COLO668 (cell line): Measurements from ENCODE around the gene ABCC1.

Experiments
- DNase-seq: peaks from one replicate; lab custom pipeline; 2025; ENCODE audit not compliant: unreplicated experiment; lab: John Stamatoyannopoulos, UW

ABCC1 gene

GRCh38 chr16:16016388-16016964 lies 67.1 kb downstream of the ABCC1 start:
- no peak for DNase-seq

GRCh38 chr16:16017812-16018211 lies 68.4 kb downstream of the ABCC1 start:
- DNase-seq, result no peak

GRCh38 chr16:16018705-16019104 lies 69.3 kb downstream of the ABCC1 start:
- DNase-seq, result no peak

GRCh38 chr16:16019488-16019887 lies 70.1 kb downstream of the ABCC1 start:
- DNase-seq, result no peak

- DNase-seq, result no peak
Measured at GRCh38 chr16:16020291-16020690, 70.9 kb downstream of the ABCC1 start.

DNA sequence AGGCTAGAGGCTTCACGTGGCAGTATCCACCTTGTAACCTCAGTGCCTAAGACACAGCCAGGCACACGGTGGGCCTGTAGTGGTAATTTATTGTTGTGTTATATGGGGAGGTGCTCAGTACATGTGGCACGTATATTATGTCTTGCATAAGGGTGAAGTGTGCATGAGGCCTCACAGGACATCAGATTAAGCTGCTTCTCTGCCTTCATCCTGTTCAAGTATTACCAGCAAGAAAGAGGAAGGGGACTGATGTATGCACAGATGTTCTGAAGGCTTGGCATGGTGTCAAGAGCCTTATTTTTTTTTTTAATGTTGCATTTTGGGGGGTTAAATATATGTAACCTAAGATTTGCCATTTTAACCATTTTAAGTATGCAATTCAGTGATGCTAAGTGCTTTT lies 71.6 kb downstream of the ABCC1 start:
- DNase-seq, result no peak

DNA sequence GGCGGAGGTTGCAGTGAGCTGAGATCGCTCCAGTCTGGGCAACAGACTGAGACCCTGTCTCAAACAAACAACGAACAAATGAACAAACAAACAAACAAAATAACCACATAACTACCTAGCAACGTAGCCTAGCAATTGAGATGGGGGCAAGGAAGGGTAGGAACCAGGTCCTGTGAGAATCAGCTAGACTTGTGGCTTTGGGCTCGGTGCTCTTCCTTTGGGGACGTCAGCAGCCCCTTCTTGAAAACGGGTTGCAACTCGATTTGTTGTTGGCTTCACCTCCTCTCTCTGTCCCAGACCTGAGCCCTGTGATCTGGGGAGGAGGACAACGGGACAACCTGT lies 72.2 kb downstream of the ABCC1 start:
- no peak for DNase-seq

- DNase-seq, result peak; percentile 29
Measured at GRCh38 chr16:16021988-16022682, 72.7 kb downstream of the ABCC1 start.

GRCh38 chr16:16022683-16023064 lies 73.3 kb downstream of the ABCC1 start:
- no peak for DNase-seq

- no peak for DNase-seq
Measured at GRCh38 chr16:16025214-16025968, 76.0 kb downstream of the ABCC1 start.

- no peak for DNase-seq
Measured at GRCh38 chr16:16027728-16028310, 78.4 kb downstream of the ABCC1 start.

DNA sequence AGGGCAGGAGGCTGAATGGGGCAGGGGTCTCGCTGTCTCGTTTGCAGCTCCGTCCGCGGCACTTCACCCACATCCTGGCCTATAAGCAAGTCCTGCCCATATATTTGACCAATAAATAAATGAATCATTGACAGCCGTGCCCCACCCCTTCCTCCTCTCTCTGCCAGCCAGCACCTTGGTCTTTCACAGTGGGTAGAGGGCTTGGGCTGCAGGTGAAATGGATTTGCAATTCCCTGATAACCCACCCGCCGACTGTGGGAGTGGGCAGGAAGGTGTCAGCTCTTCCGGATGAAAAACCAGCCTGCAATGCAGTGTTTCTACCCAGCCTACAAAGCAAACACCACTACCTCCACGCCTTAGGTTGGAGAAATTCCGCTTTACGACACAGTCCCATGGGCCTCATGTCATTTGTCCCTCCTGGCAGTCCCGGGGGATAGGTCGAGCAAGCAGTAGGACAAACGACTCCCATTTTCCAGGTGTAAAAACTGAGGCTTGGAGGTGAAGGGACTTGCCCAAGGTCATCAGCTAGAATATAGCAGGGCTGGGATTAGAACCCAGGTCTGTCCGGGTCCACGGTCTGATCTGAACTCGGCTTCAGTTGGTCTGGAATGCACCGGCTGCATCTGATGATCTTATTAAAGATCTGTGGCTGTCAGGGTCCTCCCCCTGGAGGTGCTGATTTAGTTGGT lies 79.0 kb downstream of the ABCC1 start:
- DNase-seq, result no peak

DNA sequence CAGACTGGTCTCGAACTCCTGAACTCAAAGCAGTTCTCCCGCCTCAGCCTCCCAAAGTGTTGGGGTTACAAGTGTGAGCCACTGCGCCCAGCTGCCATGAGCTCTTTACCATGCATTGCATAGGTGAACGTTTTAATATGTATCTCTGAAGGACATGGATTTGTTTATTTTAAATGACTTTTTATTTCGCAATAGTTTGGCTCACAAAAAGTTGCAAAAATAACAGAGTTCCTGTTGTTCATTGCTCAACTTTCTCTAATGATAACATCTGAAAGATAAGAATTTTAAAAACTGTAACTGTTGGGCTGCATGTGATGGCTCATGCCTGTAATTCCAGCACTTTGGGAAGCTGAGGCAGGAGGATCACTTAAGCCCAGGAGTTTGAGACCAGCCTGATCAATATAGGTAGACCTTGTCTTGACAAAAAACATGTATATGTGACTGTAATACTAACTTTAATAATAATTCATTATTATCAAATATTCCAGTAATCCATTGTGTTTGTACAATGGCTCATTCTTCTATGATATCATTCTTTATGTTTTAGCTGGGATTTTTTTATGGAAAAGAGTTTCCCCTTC lies 80.1 kb downstream of the ABCC1 start:
- DNase-seq, result no peak

GRCh38 chr16:16030449-16030848 lies 81.0 kb downstream of the ABCC1 start:
- no peak for DNase-seq

DNA sequence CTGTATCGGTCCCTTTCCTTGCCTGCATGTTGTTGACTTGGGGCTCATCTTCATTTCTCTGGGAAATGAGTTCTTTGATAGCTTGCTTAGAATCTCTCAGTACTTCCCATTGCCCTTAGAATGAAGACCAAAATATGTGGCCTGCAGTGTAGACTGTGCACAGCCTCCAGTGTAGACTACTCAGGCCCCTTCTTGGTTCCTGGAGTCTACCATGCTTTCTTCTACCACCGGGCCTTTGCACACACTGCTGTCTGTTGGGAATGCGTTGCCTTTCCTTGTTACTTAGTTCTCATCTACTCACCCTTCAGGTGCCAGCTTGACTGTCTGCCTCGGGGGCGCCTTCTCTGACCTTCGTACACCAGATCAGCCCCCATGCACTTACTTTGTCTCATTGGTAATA lies 82.0 kb downstream of the ABCC1 start:
- no peak for DNase-seq

DNA sequence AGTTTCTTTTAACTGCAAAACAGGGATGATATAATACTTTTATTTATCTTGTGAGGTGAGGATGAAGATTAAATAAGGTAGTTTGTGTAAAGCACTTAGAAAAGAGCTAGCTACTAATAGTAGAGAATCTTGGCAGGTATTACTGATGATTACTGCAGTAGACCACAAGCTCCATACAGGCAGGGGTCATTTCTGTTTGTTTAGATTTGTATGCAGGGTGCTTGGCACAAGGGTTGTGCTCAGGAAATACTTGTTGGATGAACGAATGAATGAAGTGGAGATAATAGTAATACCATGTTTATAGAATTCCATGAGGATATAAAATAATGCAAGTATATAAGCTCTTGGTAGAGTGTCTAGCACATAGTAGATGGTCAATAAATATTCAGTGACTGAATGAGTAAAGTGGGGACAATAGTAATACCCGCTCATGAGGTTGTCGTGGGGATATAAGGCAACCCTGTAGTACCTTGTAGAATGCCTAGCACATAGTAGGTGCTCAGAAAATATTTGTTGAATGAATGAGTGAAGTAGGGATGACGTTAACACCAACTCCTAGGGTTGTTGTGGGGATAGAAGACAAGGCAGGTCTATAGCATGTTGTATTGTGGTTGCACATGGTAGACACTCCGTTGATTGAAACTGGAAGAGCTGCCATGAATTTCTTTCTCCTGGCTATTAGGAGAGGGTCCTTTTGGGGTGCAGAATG lies 83.0 kb downstream of the ABCC1 start:
- DNase-seq, result no peak

DNA sequence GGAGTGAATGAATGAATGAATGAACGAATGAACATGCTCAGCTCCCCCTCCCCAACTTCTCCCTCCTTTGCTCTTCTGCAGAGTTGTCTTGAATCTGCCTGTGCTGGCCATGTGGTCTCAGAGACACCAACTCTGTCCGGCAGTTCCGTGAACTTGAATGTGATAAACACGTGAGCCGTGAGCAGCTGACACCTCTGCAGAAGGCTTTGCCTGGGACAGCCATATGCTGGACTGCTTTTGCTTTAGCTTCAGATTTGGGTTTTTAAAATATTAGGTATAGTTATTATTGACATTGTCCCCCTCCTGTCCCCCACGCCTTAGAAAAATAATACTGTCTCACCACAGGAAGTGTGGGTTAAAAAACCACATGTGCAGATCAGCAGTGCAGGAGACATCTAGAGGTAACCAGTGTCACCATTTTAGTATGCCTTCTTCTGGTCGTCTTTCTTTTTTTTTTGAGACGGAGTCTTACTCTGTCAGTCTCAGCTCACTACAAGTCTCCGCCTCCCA lies 83.8 kb downstream of the ABCC1 start:
- no peak for DNase-seq

DNA sequence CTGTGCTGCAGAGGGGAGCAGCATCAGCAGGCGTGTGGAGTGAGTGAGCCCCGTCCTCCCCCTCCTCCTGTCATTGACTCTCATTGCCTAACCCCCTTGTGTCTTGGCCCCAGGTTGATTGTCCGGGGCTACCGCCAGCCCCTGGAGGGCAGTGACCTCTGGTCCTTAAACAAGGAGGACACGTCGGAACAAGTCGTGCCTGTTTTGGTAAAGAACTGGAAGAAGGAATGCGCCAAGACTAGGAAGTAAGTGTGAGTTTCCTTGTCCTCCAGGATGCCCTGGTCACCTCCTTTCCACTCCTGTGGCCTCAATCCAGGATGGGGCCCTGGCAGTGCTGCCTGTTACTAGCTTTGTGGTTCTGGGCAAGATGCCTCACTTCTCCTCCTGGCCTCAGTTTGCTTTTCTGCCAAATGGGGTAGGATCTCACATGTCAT lies 87.0 kb downstream of the ABCC1 start:
- no peak for DNase-seq

DNA sequence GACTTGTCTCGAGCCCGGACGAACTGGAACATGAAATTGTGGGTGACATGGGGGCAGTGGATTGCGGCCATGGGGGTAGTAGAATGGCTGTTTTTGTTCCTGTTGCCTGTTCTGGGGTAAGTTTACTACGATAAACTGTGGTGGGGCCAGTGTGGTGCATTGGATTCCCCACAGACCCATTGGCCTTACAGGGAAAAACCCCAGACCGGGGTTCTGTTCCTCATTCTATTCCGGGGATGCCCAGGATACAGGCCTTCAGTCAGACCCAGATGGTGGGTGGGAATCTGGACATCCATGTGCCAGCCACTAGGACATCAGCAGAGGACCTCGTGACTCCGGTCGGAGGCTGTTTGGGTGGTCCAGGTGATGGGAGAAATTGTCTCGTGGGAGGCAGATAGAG lies 88.1 kb downstream of the ABCC1 start:
- DNase-seq, result no peak

GRCh38 chr16:16037970-16038369 lies 88.6 kb downstream of the ABCC1 start:
- no peak for DNase-seq
